Measurements from ENCODE around the gene FFAR1. TPM values are rescaled to one million over a fixed set of nuclear protein-coding genes. Genes with fewer than 3 reads are reported as not detected.

Gene FFAR1
- total and polyA plus RNA-seq, 2 of the 8 experiments (the other 6 are each of a cell fraction or from before 2014, with no cell fraction given): not detected

DNA sequence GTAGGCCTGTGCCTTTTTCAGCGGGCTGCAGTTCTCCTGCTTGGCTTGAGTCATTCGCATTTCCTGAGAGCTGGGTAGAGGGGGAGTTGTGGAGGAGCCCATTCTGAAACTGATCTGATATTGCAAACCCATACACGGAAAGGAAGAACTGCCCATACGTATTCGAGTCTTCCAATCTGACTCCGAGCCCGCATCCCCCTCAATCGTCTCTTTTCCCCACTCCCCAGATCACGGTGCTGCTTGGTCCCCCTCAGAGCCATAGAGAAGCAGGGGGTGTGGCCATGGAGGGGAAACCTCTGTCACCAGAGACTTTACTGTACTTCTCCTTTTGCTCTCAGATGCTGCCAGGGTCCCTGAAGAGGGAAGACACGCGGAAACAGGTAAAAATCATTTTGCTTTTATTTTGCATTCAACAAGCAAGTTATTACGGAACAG lies 18.8 kb upstream of the FFAR1 start, which contains the start of gene CD22 (continued):
- no peak for TF ChIP-seq JUN (IDR thresholded peaks at IDR 0.05; ENCODE audit: low read depth, low read length)
- no peak for TF ChIP-seq CREB1 (IDR thresholded peaks at IDR 0.05)
- no peak for TF ChIP-seq POLR2A (IDR thresholded peaks at IDR 0.05; ENCODE audit: control extremely low read depth in 1 of 2, low read depth in 2 of 2, low read length in 2 of 2)
